Measurements from ENCODE around the gene UBL4A.
A peak's percentile ranks its signal among the peaks of the same experiment; 100 is the strongest.

The UBL4A gene

GRCh38 chrX:154515966-154516655, 29.7 kb upstream of the UBL4A start, which contains the start of gene FAM3A:
Gene FAM3A (minus strand): TSS chrX:154516232. CDS start chrX:154515772, 460 bp downstream.
- peak within 1 kb of the TSS; percentile 67 for H3K4me3 ChIP-seq (ENCODE audit: low read depth, low read length)
- no peak for TF ChIP-seq CTCF (conservative IDR thresholded peaks at IDR 0.05; ENCODE audit: low read depth, low read length)
- peak; percentile 93 for DNase-seq (ENCODE audit: low read depth)

- no peak for TF ChIP-seq CTCF (conservative IDR thresholded peaks at IDR 0.05; ENCODE audit: low read depth, low read length)
- no peak for DNase-seq (ENCODE audit: low read depth)
- H3K4me3 ChIP-seq (ENCODE audit: low read depth, low read length) = peak overlapping the region; percentile 67
Observed at GRCh38 chrX:154515090-154515965, 28.9 kb upstream of the UBL4A start.

- no peak overlapping the region for H3K4me3 ChIP-seq (ENCODE audit: low read depth, low read length)
- no peak for TF ChIP-seq CTCF (conservative IDR thresholded peaks at IDR 0.05; ENCODE audit: low read depth, low read length)
- no peak for DNase-seq (ENCODE audit: low read depth)
Observed at GRCh38 chrX:154513716-154514115, 27.3 kb upstream of the UBL4A start.

- no peak for TF ChIP-seq CTCF (conservative IDR thresholded peaks at IDR 0.05; ENCODE audit: low read depth, low read length)
- no peak for DNase-seq (ENCODE audit: low read depth)
- no peak overlapping the region for H3K4me3 ChIP-seq (ENCODE audit: low read depth, low read length)
Observed at GRCh38 chrX:154512879-154513553, 26.6 kb upstream of the UBL4A start.

GRCh38 chrX:154511761-154512160, 25.3 kb upstream of the UBL4A start:
- no peak for DNase-seq (ENCODE audit: low read depth)
- no peak for TF ChIP-seq CTCF (conservative IDR thresholded peaks at IDR 0.05; ENCODE audit: low read depth, low read length)
- H3K4me3 ChIP-seq (ENCODE audit: low read depth, low read length) = no peak overlapping the region

- H3K4me3 ChIP-seq (ENCODE audit: low read depth, low read length) = no peak overlapping the region
- TF ChIP-seq CTCF (conservative IDR thresholded peaks at IDR 0.05; ENCODE audit: low read depth, low read length) = no peak
- no peak for DNase-seq (ENCODE audit: low read depth)
Observed at GRCh38 chrX:154509455-154509854, 23.0 kb upstream of the UBL4A start.
